Measurements from ENCODE around the gene TMEM63C.
"Not testable (repeated sequence)": the region's sequence is repeated elsewhere in the genome, so short reads cannot be mapped to it uniquely, and the experiment has no call there.

Gene TMEM63C

DNA sequence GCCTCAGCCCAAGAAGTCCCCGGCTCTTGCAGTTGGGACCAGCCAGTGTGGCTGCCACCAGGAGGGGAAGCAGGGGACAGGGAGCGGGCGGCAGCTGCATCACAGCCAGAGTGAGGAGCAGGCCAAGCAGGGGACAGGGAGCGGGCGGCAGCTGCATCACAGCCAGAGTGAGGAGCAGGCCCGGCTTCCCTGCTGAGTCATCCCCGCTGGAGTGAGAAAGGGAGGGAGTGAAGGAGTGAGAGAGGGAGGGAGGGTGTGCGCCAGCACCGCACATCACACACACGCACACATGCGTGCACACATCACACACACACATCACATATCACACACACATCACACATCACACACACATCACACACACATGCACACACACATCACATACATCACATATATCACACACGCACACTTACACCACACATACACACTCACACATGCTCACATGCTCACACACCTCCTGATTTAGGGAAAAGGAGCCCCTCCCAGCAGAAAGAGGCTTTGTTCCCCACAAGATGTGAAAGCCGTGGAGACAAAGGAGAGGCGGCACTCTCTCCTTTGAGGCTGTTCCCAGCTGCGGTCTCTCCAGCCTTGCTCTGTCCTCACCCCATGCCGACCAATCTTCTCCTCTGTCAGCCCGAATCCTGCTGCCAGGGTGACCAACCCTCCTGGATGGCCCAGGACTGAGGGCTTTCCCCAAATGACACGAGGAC, 23.3 kb upstream of the TMEM63C start:
- no peak for DNase-seq

DNA sequence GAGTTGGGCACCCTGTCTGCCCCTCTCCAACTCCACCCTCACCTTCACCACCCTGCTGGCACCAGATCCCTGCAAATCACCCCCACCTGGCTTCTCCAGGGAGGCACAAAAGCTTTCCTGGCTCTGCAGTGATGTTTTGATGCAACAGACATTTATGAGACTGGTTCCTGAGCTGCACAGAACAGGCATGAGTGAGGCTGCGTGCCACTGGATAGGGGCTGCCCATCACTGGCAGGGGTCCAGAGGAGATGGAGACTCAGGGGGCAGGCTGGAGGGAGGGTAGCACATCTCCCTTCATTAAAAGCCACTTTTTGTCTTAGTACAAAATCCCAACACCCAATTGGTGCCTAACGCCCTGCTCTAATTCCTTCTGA, 22.7 kb upstream of the TMEM63C start:
- no peak for DNase-seq

DNA sequence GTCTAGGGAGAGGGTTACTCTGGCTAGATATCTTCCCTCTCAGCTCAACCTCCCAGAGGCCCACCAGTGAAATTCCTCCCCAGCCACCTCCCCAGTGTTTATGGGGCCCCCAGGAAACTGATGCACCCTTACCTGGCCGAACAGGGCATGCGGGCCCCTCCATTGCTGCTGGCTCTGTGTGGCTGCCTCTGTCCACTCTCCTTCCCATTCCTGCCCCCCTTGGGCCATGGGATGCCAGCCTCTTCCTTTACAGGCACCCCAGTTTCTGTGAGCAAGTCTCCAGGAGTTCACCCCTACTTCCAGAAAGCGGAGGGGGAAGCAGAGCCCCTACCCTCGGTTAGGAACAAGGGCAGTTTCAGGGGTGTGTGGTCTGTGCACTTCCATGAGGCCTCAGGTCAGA, 20.6 kb upstream of the TMEM63C start:
- DNase-seq, result no peak

DNA sequence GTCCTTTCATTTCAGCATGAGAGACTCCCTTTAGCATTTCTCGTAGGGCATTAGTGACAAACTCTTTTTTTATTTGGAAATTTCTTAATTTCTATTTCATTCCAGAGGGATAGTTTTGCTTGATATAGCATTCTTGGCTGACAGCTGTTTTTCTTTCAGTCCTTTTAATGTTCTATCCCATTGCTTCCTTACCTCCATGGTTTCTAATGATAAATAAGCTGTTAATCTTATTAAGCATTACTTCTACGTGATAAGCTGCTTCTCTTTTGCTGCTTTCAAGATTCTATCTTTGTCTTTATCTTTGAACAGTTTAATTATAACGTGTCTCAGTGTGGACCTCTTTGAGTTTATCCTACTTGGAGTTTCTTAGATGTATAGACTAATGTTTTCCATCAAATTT, 11.6 kb upstream of the TMEM63C start:
- DNase-seq, result no peak

DNA sequence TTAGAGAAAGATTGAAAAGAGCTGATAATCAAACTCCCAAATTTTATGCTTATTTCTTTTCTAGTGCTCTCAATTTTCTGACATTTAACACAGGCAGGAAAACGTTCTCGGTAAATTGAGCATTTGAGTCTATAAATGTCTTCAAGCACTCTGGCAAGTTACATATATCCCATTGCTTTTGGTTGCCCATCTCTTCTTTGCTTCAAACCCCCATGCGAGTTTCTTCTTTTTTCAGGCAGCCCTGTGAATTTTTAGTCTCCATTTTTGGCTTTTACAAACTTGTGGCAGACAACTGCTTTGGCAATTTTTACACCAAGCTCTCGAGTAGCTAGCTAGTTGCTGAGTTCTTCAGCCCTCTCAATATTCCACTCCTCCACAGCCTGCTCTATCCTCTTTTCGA, 8.7 kb upstream of the TMEM63C start:
- DNase-seq, result no peak

DNA sequence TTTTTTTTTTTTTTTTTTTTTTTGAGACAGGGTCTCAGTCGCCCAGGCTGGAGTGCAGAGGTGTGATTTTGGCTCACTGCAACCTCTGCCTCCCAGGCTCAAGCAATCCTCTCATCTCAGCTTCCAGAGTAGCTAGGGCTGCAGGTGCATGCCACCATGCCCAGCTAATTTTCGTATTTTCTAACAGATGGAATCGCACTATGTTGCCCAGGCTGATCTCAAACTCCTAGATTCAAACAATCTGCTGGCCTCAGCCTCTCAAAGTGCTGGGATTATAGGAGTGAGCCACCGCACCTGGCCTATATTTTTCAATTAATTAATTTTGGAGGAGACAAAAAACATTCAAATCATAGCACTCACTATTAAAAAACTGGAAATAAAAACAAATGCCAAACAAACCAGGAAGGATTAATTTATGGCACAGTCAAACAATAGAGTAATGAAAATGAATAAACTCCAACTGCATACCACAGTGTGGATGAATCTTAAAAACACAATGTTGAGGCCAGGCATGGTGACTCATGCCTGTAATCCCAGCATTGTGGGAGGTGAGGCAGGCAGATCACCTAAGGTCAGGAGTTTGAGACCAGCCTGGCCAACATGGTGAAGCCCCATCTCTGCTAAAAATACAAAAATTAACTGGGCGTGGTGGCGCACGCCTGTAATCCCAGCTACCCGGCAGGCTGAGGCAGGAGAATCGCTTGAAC, 7.5 kb upstream of the TMEM63C start:
- DNase-seq, result not testable (repeated sequence)

DNA sequence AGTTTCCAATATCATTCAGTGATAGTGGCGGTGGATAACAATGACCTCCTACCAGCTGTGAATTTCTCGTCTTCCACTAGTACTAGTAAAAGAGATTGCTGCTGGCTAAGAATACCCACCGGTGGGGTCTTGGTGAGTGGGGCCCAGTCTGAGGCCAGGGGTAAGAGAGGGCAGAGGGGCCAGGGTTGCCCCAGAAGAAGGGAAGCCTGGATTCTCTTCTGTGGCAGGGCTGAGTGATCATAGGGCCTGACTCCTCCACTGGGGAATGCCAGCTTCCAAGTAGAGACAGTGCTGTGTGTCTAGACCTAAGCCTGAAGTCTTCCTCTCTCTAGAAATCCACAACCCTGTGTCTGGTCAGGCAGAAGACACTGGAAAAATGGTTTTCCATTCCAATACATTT, 5.8 kb upstream of the TMEM63C start:
- DNase-seq, result no peak

DNA sequence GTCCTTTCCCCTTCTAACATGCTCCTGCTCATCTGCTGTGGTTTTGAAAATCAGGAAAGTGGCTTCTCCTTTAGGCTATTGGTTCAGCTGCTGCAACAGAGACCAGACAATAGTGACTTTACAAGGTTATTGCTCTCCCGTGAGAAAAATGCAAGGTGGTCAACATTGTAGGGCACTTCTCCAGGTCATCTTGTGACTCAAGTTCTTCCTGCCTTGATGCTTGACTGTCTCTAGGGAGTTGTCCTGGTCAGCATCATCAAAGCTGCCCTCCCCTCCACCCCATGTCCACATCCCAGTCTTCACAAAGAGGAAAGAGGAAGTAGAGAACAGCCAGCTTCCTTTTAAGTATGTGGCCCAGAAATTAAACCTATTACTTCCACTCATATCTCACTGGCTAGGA, 3.9 kb upstream of the TMEM63C start:
- DNase-seq, result no peak

DNA sequence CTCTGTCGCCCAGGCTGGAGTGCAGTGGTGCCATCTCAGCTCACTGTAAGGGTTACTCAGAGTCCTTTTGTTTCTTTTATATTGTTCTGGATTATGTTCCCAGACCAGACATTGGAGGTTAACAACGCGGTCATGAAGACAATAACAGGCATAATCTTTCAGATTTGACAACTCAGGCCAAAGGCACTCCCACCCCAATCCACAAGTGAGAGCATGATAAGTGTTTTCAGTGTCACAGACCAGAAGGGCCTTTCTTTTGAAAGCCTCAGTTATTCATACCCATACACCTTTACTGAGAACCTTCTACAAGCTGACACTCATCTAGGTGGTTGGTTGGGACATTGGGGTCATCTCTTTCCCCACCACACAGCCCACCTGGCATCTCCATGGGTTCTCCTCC, 2.9 kb upstream of the TMEM63C start:
- no peak for DNase-seq

DNA sequence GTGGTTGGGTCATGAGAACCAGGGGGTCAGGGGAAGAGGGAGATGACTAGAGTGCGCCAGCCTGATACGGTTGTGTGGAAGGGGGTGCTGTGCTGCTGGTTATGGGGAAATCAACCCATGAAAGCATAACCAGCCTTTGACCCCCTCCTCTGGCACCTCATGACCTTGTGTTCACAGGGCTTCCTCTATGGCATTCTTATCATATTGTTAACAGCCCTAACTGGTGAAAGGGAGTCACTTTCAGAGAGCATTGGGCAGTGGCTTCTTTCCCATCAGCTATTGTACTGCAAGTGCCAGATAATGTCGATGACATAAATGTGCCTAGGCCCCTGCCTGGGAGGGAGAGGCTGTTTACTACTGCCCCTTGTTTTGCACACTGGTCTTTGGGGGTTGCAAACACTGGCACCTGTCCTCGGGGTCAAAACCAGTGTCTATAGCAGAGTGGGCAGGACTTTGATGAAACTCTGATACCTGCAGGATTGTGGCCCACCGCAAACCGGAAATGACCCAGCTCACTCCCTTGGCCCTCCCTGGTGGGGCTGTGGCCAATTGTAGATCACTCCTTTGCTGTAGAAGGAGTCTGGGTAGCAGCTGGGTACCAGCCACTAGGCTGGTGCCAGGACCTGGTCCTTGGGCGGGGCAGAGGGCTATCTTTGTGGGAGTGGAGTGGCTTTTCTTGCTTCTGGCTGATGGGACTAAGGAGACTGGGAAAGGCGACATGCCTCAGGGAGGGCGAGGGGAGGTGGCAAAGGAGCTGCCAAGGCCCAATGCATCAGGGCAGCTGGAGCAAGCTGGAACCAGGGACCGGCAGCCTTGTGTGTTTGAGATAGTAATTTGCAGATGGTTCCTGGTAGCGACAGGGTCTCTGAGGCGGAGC, 634 bp upstream of the TMEM63C start:
- no peak for DNase-seq

DNA sequence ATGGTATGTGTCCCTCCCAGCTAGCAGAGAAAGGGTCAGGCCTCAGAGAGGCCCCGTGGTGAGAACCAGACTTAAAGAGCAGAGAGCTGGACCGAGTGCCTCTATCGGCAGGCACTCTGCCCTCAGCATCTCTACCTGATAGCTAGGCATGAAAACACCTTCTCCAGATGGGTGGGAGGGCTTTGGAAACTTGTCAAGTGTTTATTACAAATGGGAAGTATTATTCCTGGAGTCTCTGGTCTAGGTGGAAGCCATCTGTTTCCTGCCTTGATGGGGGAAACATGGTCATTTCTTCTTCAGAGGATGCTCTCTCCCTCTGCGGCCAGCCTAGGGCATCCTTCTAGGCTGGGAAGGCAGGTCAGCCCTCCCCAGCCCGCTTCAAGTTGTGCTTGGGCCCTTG, 2.3 kb downstream of the TMEM63C start:
- no peak for DNase-seq

DNA sequence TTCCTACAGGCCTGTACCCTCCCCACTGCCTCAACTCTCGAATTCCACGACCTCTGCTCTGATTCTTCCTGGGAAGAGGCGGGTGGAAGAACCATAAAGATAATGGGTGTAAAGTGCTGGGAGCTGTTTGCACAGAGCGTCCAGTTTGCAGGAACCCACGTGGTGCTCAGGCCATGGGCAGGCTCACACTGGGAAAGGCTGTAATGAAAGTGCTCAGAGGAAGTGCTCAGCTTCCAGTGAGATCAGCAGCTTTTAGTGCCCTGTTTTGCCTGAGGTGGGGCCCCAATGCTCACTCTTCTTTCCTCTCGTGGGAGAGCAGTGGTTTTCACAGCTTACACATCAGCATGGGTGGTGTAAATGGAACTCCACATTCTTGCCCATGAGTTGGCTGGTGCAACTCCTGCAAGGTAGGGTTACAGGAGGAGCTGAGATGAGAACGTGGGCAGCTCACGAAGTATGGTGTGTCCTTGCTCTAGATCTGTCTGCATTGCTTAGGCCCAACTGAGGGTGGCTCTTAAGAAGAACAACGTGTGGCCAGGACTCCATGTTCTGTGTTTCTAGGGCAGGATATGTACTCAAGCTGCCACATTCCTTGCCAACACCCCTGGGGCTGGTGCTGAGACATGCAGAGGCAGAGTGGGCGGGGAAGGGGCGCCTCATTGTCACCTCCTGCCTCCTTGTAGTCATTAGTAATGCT, 2.9 kb downstream of the TMEM63C start:
- DNase-seq, result no peak

DNA sequence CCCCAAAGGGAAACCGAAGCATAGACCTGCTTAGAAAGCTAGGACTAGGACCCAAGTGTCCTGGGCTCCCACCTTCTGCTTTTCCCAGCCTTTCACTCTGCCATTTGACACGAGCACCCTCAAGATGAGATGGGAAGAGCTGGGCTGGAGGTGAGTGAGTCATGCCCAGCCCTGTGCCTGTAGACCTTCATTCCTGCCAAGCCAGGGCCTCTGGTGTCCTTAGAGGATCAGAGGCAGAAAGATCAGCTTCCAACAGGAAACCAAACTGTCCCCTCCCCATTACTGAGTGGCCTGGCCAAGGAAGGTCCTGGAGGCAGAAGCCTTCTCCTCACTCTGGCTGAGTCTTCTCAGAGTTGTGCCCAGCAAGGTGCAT, 3.5 kb downstream of the TMEM63C start:
- DNase-seq, result no peak

DNA sequence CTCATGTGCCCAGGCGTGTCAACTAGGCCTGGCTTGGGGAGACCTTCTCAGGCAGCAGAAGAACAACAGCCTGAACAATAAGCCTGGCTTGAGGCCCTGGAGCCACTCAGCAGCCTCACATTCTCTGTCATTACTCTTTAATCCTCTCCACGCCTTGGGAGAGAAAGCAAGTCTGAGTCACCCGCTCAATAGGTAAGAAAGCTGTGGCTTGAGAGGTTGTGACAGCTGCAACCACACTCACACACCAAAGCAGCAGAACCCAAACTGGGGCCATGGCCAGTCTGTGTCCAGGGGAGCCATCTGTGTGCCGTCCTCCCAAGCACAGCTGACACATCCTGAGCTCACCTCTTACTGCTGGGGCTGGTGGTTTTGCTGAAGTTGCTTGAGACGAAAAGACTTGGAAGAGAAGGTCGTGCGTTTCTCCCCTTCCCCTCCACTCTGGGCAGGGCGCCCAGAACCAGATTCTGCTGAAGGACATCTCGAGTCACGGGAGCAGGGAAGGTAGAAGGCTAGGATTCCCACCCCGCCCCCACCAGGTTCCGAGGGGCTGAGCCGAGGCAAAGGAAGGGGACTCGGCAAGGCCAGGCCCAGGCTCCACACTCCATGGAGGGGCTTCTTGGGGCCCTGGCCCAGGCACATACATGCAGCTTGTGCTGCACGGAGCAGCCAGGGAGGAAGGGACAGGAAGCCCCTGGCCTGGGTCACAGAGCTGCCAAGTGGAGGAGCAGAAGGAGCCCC, 5.5 kb downstream of the TMEM63C start:
- DNase-seq, result no peak

DNA sequence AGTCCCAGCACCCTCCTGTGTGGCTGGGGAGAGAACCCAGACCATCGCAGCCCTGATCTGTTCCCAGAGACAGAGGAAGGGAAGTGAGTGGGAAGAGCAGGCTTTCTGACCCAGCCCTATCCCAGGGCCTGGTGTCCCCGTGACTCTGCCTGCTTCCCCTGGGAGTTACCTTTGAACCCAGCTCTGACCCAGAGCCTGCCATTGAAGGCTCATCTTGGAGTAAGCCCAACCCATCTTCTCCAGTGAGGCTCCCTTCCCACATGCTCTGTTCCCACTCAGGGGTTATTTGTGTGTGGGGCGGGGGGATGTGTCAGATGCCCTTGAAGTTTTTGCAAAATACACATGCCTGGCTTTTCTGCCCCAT, 6.0 kb downstream of the TMEM63C start:
- no peak for DNase-seq

DNA sequence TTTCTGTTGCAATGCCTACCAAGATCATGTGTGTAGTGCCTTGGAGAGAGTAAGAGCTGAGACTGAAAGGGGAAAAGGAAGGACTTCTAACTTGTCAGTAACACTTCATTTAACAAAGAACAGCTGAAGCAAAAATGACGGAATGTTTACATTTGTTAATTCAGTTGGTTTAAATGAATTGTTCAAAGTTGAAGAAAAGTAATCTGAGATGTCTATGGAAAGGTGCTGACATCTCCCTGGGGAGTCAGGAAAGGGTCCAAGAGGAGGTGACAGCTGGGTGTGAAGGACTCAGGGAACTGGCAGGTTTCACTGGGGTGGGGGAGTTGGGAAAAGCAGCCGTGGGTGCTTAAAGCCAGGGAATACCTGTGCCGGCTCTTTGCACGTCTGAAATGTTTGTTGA, 7.9 kb downstream of the TMEM63C start:
- DNase-seq, result no peak

DNA sequence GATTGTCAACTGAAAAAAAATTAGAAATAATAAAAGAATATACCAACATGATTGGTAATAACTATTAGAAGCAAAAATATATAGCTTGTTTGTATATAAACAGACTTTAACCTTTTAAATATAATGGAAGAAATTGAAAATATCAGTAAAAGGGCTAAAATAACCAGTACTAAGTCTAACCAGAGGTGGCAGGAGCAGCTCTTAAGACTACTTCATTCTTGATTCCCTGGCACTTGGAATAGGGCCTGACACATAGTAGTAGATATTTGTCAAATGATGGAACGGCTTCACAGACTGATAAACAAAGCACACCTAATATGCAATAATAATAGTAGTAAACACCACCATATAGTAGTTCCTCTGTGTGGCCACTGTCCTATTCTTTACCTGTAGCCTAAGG, 9.4 kb downstream of the TMEM63C start:
- no peak for DNase-seq

DNA sequence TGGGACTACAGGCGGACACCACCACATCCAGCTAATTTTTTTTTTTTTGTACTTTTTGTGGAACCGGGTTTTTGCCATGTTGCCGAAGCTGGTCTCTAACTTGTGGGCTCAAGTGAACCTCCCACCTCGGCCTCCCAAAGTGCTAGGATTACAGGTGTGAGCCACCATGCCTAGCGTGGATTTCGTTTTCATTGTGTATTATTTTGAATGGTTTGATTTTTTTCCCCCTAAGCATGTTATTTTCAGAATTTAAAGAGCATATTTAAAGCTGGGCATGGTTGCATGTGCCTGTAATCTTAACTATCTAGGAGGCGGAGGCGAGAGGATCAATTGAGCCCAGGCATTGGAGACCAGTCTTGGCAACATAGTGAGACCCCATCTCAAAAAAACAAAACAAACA, 13.1 kb downstream of the TMEM63C start:
- DNase-seq, result no peak

DNA sequence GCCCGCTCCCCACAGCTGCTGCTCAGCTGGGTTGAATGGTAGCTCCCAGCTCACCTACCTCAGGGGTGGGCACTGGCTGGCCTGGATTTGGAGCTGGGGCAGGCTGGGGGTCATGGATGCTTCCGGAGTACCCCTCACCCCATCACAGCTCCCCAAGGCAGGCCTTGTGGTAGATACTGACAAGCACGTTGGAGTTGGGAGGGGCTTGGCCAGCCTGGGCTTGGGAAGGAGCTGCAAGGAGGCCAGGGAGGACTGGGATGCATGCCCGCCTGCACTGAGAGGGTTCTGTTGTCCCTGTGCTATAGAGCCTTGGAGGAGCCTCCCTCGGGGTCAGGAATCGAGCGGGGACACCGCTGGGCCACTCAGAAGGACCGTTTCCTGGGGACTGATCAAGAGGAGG, 14.2 kb downstream of the TMEM63C start:
- no peak for DNase-seq

DNA sequence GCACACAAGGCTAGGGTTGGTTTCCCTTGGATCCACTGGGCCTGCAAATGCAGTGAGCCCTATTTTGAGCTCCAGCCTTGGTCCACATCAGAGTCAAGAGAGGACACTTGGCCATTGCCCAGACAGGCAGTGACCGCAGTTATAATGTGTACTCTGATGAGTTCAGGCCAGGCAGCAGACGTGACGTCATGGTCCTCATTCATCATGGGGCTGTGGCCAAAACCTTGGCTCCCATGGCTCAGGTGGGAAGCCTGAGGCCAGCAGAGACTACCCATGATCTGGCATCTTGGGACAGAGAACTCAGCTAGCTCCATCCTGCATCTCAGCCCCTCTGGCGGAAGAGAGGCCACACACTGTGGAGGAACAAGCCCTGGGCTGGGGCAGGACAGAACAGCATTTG, 16.4 kb downstream of the TMEM63C start:
- no peak for DNase-seq

DNA sequence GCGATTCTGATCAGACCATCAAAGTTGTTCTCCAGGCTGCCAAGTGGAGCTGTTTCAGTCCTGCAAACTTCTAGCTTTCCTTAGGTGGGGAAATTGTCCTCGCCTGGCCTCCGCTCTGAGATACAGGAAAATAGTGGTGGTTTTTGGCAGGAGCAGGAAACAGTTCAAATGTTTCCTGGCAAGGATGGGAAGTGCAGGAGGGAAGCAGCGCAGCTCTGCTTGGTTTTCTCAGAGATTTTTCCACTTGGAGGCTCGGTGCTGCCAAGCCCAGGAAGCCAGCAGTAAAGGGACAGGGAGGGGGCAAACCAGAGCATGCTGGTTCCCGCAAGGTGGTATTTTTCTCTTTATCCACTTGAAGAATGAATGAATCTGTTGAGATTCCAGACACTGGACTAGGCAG, 17.0 kb downstream of the TMEM63C start:
- no peak for DNase-seq

DNA sequence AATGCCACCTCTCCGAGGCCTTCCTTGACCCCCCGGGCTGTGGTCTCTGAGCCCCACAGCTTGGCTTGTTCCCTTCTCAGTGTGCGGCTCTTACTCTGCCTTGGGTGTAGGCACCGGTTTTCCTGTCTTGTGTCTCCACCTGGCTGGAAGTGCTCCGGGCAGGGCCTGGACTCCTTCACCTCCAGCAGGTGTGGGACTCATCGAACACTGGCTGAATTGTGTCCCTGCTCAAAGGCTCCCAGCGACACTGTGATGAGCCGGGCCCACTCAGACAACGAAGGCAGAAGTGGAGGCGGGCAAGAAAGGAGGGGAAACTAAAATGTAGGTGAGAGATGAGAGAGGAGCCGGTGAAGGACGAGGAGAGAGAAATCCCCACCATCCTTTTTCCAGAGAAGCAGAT, 18.0 kb downstream of the TMEM63C start:
- DNase-seq, result no peak
